ENCODE measurements around the gene RPRD2.

The RPRD2 gene

DNA sequence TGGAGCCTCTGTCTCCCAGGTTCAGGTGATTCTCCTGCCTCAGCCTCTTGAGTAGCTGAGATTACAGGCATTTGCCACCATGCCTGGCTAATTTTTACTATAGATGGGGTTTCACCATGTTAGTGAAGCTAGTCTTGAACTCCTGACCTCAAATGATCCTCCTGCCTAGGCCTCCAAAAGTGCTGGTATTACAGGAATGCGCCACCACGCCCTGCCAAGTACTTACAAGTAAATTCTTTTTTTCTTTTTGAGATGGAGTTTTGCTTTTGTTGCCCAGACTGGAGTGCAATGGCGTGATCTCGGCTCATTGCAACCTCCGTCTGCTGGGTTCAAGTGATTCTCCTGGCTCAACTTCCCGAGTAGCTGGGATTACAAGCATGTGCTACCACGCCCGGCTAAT is 42.5 kb downstream of the RPRD2 start:
- POLR2A ChIA-PET: no interaction called here
- TF ChIP-seq, protein P1, sequence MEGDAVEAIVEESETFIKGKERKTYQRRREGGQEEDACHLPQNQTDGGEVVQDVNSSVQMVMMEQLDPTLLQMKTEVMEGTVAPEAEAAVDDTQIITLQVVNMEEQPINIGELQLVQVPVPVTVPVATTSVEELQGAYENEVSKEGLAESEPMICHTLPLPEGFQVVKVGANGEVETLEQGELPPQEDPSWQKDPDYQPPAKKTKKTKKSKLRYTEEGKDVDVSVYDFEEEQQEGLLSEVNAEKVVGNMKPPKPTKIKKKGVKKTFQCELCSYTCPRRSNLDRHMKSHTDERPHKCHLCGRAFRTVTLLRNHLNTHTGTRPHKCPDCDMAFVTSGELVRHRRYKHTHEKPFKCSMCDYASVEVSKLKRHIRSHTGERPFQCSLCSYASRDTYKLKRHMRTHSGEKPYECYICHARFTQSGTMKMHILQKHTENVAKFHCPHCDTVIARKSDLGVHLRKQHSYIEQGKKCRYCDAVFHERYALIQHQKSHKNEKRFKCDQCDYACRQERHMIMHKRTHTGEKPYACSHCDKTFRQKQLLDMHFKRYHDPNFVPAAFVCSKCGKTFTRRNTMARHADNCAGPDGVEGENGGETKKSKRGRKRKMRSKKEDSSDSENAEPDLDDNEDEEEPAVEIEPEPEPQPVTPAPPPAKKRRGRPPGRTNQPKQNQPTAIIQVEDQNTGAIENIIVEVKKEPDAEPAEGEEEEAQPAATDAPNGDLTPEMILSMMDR (IDR thresholded peaks at IDR 0.05; ENCODE audit: control extremely low read depth, extremely low read depth, low read depth, missing control alignments): no peak
- CTCF ChIA-PET: no interaction called here
- DNase-seq (ENCODE audit: extremely low spot score): no peak

DNA sequence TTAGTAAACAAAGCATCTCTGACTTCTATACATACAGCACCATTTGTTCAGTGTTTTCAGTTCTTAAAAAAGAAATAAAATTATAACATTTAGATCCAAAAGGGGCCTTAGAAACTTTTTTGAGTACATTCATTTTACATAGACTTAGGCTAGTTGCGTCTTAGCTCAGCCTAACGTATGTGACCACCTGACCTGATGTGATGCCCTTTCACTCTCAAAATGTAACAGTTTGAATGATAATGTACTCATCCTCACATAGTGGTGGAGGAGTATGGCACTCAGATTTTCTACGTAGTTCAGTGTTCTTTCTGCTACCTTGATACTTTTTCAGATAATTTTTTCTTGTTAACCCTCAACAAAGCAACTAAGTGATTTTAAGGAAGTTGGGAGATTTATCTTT is 43.4 kb downstream of the RPRD2 start:
- POLR2A ChIA-PET: no interaction called here
- TF ChIP-seq, protein P1 (IDR thresholded peaks at IDR 0.05; ENCODE audit: control extremely low read depth, extremely low read depth, low read depth, missing control alignments): no peak
- CTCF ChIA-PET: no interaction called here

DNA sequence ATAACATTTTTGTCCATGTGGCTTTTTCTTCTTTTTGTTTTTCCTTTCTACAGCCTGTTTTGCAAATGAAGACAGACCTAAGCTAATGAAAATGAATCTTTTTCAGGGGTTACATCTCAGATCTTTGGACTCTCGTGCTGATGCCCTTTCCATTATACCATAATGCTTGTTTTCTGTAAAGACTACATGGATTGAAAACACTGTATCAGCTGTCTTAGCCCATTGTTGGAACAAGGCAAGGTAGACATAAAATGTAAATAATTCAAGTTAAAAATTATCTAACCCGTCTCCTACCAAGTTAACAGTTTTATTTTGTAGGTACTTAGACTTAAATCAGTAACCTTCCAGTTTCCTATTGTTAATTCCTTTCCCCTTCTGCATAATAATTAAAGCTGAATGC is 44.9 kb downstream of the RPRD2 start:
- CTCF ChIA-PET: no interaction called here
- TF ChIP-seq, protein P1 (IDR thresholded peaks at IDR 0.05; ENCODE audit: control extremely low read depth, extremely low read depth, low read depth, missing control alignments): no peak
- no peak for DNase-seq (ENCODE audit: extremely low spot score)
- POLR2A ChIA-PET: no interaction called here

More for the DNA sequence above, 43.4 kb downstream of the RPRD2 start:
- no peak for DNase-seq (ENCODE audit: extremely low spot score)

DNA sequence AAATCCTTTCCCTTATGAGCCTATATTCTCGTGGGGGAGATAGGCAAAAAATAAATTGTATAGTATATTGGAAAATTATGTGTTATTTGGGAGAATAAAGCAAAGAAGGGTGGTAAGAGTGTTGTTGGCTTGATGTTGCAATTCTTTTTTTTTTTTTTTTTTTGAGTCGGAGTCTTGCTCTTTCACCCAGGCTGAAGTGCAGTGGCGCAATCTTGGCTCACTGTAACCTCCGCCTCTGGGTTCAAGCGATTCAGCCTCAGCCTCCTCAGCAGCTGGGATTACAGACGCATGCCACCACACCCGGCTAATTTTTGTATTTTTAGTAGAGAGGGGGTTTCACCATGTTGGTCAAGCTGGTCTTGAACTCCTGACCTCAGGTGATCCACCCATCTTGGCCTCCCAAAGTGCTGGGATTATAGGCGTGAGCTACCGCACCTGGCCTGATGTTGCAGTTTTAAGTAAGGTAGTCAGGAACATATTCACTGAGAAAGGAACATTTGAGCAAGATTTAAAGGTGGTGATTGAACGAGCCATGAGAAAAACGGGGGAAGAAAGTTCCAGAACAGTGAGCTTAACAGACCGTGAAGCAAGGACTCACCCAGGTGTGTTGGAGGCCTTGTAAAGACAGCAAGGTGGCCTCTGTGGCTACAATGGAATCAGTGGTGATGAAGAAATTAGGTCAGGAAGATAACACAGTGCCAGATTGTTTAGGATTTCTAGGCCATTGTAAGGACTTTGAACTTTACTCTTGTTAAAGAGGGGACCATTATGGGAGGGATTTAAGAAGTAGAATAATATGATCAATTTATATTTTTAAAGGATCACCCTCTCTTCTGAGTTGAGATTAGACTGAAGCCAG is 45.8 kb downstream of the RPRD2 start:
- ChIA-PET CTCF (no interaction called here), POLR2A (no interaction called here)
- no peak for DNase-seq (ENCODE audit: extremely low spot score)
- TF ChIP-seq, protein P1 (IDR thresholded peaks at IDR 0.05; ENCODE audit: control extremely low read depth, extremely low read depth, low read depth, missing control alignments): no peak

DNA sequence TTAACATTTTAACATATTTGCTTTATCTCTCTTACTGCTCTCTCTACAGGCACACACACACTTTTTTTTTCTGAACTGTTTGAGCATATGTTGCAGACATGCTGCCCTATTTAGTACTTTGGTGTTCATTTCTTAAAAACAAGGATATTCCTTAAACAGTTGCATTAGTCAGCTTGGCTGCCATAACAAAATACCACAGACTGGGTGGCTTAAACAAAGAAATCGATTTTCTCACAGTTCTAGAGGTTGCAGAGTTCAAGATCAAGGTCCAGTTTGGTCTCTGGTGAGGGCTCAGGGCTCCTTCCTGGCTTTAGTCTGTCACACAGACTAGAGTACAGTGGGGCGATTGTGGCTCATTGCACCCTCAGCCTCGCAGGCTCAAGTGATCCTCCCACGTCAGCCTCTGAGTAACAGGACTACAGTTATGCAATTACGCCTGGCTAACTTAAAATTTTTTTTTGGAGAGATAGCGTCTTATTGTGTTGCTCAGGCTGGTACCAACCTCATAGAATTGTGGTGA is 46.7 kb downstream of the RPRD2 start:
- no peak for DNase-seq (ENCODE audit: extremely low spot score)
- ChIA-PET POLR2A (no interaction called here), CTCF (no interaction called here)
- TF ChIP-seq, protein P1 (IDR thresholded peaks at IDR 0.05; ENCODE audit: control extremely low read depth, extremely low read depth, low read depth, missing control alignments): no peak

DNA sequence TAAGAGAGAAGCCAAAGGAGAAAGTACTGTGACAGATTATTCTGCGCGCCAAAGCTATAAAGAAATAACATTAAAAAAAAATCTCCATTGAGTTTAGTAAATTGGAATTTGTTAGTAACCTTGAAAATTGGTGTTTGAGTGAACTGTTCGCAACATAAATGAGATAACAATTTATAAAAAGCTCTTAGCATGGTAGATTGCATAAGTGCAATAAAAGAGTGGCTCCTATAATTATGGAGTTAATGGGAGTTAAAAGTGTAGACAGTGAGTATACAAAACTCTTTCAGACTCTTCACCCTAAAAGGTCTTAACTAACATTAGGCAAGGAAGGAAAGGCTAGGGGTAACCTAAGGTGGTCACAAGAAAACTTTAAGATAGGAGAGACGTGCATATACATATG is 50.6 kb downstream of the RPRD2 start:
- ChIA-PET POLR2A (no interaction called here), CTCF (interaction anchor here (1.9 kb wide), 1 partner anchor 10 kb away, joined by 5 read pairs; no protein-coding TSS in a partner anchor)
- TF ChIP-seq, protein P1 (IDR thresholded peaks at IDR 0.05; ENCODE audit: control extremely low read depth, extremely low read depth, low read depth, missing control alignments): no peak
- no peak for DNase-seq (ENCODE audit: extremely low spot score)

All from GM10248 (cell line).